ENCODE data around the gene FAM98B. TPM values are rescaled to one million over a fixed set of nuclear protein-coding genes. Genes with fewer than 3 reads are reported as not detected.

FAM98B gene
- total and polyA plus RNA-seq, 2 experiments from 2014 or later: 4.4 to 14.1 TPM

DNA sequence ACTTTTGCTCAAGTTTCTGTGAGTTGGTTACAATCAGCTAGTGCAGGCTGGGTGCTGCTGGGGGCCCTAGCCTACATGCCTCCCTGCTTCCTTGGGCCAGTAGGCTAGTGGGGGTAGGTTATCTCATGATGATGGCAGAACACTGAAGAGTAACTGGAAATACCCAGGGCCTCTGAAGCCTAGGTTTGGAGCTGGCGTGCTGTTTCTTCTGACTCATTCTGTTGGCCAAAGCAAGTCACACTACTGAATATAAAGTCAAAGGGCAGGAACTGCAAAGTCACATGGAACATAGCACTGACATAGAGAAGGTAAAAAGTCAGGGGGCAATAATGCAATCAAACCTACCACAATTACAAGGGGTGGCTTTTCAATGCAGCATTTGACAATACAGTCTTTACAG, 76.2 kb downstream of the FAM98B start:
- Histone ChIP-seq H3K9me3 (ENCODE audit: low read depth) (no peaks in the 10 kb centered on the region), H3K79me2 (no peaks in the 10 kb centered on the region), H3K9me2 (replicated peaks; ENCODE audit: insufficient read depth) (no peaks in the 10 kb centered on the region), H3K4me3 (no peak overlapping the region), H4K20me1 (ENCODE audit: insufficient read depth, poor library complexity, severe bottlenecking) (no peaks in the 10 kb centered on the region), H3K27me3 (no peaks in the 10 kb centered on the region), H3K4me2 (no peak overlapping the region), H3K36me3 (replicated peaks; ENCODE audit: insufficient read depth, low read depth) (no peaks in the 10 kb centered on the region), H3K4me1 (ENCODE audit: insufficient read depth) (no peaks in the 10 kb centered on the region), H2AFZ (no peak overlapping the region), H3K27ac (no peak overlapping the region)
- WGBS (ENCODE audit: low lambda C conversion rate, missing lambda C conversion rate): 88% methylated on average over 1 of the region's 1 CpG
- TF ChIP-seq EZH2phosphoT487 (IDR thresholded peaks at IDR 0.05; ENCODE audit: low read depth, severe bottlenecking, unreplicated experiment) (no peak), EZH2 (IDR thresholded peaks at IDR 0.05; ENCODE audit: borderline replicate concordance) (no peak)
- TF ChIP-seq, protein P1, sequence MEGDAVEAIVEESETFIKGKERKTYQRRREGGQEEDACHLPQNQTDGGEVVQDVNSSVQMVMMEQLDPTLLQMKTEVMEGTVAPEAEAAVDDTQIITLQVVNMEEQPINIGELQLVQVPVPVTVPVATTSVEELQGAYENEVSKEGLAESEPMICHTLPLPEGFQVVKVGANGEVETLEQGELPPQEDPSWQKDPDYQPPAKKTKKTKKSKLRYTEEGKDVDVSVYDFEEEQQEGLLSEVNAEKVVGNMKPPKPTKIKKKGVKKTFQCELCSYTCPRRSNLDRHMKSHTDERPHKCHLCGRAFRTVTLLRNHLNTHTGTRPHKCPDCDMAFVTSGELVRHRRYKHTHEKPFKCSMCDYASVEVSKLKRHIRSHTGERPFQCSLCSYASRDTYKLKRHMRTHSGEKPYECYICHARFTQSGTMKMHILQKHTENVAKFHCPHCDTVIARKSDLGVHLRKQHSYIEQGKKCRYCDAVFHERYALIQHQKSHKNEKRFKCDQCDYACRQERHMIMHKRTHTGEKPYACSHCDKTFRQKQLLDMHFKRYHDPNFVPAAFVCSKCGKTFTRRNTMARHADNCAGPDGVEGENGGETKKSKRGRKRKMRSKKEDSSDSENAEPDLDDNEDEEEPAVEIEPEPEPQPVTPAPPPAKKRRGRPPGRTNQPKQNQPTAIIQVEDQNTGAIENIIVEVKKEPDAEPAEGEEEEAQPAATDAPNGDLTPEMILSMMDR (IDR thresholded peaks at IDR 0.05; ENCODE audit: poor library complexity): no peak
- no peak for DNase-seq (ENCODE audit: low spot score)

DNA sequence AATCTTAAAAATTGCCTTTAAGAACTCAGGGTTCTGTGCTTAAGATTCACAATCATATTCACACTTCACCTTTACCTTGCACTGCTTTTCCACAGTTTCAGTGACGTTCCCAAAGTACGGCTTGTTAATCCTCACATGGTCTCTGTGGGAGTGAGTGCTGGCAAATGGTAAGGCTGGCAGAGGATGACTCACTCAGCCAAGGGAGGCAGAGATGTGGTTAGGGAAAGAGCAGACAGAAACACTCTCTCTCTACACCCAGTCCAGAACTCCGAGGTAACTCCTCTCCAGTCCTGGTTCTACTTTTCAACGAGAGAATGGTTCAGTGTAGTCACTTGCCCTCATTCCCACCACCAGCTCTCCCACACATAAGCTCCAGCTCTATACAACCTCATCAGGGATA, 77.6 kb downstream of the FAM98B start:
- Histone ChIP-seq H2AFZ (no peak overlapping the region), H3K4me2 (no peak overlapping the region), H3K9me3 (ENCODE audit: low read depth) (no peaks in the 10 kb centered on the region), H3K9me2 (replicated peaks; ENCODE audit: insufficient read depth) (no peaks in the 10 kb centered on the region), H3K79me2 (no peaks in the 10 kb centered on the region), H4K20me1 (ENCODE audit: insufficient read depth, poor library complexity, severe bottlenecking) (no peaks in the 10 kb centered on the region), H3K27me3 (no peaks in the 10 kb centered on the region), H3K27ac (no peak overlapping the region), H3K4me3 (no peak overlapping the region), H3K36me3 (replicated peaks; ENCODE audit: insufficient read depth, low read depth) (no peaks in the 10 kb centered on the region), H3K4me1 (ENCODE audit: insufficient read depth) (no peaks in the 10 kb centered on the region)
- DNase-seq (ENCODE audit: low spot score): no peak
- TF ChIP-seq, protein P1 (IDR thresholded peaks at IDR 0.05; ENCODE audit: poor library complexity): no peak
- TF ChIP-seq EZH2phosphoT487 (IDR thresholded peaks at IDR 0.05; ENCODE audit: low read depth, severe bottlenecking, unreplicated experiment) (no peak), EZH2 (IDR thresholded peaks at IDR 0.05; ENCODE audit: borderline replicate concordance) (no peak)
- WGBS (ENCODE audit: low lambda C conversion rate, missing lambda C conversion rate): 66% methylated on average over 4 of the region's 4 CpGs

GRCh38 chr15:38532728-38533127, 78.8 kb downstream of the FAM98B start:
- H3K4me1 ChIP-seq (ENCODE audit: insufficient read depth): no peaks in the 10 kb centered on the region
- H3K4me2 ChIP-seq: no peak overlapping the region
- no peaks in the 10 kb centered on the region for H3K27me3 ChIP-seq
- no peak for DNase-seq (ENCODE audit: low spot score)
- no peak overlapping the region for H3K4me3 ChIP-seq
- TF ChIP-seq EZH2phosphoT487 (IDR thresholded peaks at IDR 0.05; ENCODE audit: low read depth, severe bottlenecking, unreplicated experiment) (no peak), EZH2 (IDR thresholded peaks at IDR 0.05; ENCODE audit: borderline replicate concordance) (no peak)
- TF ChIP-seq, protein P1 (IDR thresholded peaks at IDR 0.05; ENCODE audit: poor library complexity): no peak
- WGBS (ENCODE audit: low lambda C conversion rate, missing lambda C conversion rate): 95% methylated on average over 3 of the region's 3 CpGs
- H3K36me3 ChIP-seq (replicated peaks; ENCODE audit: insufficient read depth, low read depth): no peaks in the 10 kb centered on the region
- H3K9me2 ChIP-seq (replicated peaks; ENCODE audit: insufficient read depth): no peaks in the 10 kb centered on the region
- H3K79me2 ChIP-seq: no peaks in the 10 kb centered on the region
- H4K20me1 ChIP-seq (ENCODE audit: insufficient read depth, poor library complexity, severe bottlenecking): no peaks in the 10 kb centered on the region
- no peak overlapping the region for H3K27ac ChIP-seq
- no peaks in the 10 kb centered on the region for H3K9me3 ChIP-seq (ENCODE audit: low read depth)
- H2AFZ ChIP-seq: no peak overlapping the region

DNA sequence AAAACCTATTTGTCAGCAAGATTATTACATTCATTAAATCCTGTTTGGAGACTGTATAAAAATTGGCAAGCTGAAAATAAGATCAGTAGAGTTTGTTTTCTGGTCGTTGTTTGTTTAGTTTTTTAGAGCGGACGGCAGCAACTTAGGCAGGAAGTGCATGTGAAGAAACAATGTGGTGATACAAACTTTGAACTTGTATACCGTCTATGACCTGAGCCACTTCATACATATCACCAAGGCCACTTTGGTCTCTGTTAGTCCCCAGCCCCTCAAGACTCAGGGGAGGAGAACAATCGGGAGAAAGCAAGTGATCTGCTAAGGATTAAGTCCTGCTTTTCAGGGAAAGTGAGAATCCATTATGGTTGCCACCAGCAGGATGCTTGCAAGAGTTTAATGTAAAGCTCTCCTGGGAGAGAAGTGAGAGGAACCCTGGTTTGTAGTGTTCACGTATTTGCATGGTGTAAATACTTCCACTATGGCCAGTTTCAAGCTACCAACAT, 79.5 kb downstream of the FAM98B start:
- no peak for DNase-seq (ENCODE audit: low spot score)
- H3K27me3 ChIP-seq: no peaks in the 10 kb centered on the region
- TF ChIP-seq, protein P1 (IDR thresholded peaks at IDR 0.05; ENCODE audit: poor library complexity): no peak
- TF ChIP-seq EZH2phosphoT487 (IDR thresholded peaks at IDR 0.05; ENCODE audit: low read depth, severe bottlenecking, unreplicated experiment) (no peak), EZH2 (IDR thresholded peaks at IDR 0.05; ENCODE audit: borderline replicate concordance) (no peak)
- no peaks in the 10 kb centered on the region for H3K9me3 ChIP-seq (ENCODE audit: low read depth)
- 89% methylated on average over 6 of the region's 6 CpGs for WGBS (ENCODE audit: low lambda C conversion rate, missing lambda C conversion rate)
- no peaks in the 10 kb centered on the region for H3K36me3 ChIP-seq (replicated peaks; ENCODE audit: insufficient read depth, low read depth)
- H3K4me1 ChIP-seq (ENCODE audit: insufficient read depth): no peaks in the 10 kb centered on the region
- H4K20me1 ChIP-seq (ENCODE audit: insufficient read depth, poor library complexity, severe bottlenecking): no peaks in the 10 kb centered on the region
- no peaks in the 10 kb centered on the region for H3K79me2 ChIP-seq
- no peak overlapping the region for H3K27ac ChIP-seq
- H3K9me2 ChIP-seq (replicated peaks; ENCODE audit: insufficient read depth): no peaks in the 10 kb centered on the region
- no peak overlapping the region for H3K4me3 ChIP-seq
- no peak overlapping the region for H2AFZ ChIP-seq
- no peak overlapping the region for H3K4me2 ChIP-seq
